NT2/D1 (cell line): ENCODE data around the gene TENM4.

Source experiments
- YY1 ChIP-seq: IDR thresholded peaks from 2 replicates; pipeline ENCODE4 v1.6.1; 2011; ENCODE audit not compliant: insufficient read length, insufficient read depth
- ZNF274 ChIP-seq: IDR thresholded peaks from 2 replicates; pipeline ENCODE4 v1.6.1; 2011; ENCODE audit warnings: mild to moderate bottlenecking, low read depth, low read length

DNA sequence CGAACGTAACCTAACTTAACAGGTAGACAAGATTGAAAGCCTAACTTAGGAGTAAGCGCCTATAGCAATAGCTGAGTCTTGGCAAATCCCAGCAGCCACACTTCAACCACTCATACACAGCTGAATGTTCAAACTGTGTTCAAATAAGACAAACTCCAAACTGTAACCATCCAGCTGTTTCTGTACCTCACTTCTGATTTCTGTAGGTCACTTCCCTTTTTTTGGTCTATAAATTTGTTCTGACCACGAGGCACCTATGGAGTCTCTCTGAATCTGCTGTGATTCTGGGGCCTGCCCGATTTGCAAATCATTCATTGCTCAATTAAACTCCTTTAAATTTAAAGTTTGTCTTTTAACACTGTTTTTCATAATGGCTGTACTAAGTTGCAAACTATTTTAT is 8.2 kb upstream of the TENM4 start:
- TF ChIP-seq YY1 = no peak
- no peak for TF ChIP-seq ZNF274
